PC-3 (cell line): ENCODE results near the gene FRMD5.

ENCODE experiments used
- CTCF ChIP-seq: fragments of 300-600 bp; sonication (generic); conservative IDR thresholded peaks from 2 replicates; pipeline ENCODE4 v1.5.1; 2017; ENCODE audit warnings: antibody characterized with exemption, low read depth, mild to moderate bottlenecking, low read length
- EZH2phosphoT487 ChIP-seq: fragments of 300-600 bp; sonication (generic); IDR thresholded peaks from 2 replicates; pipeline ENCODE4 v1.6.1; 2018; ENCODE audit warnings: mild to moderate bottlenecking, antibody characterized with exemption, low read length, borderline replicate concordance

GRCh38 chr15:43942194-43942593 is 252.9 kb downstream of the FRMD5 start:
- TF ChIP-seq CTCF: no peak
- no peak for TF ChIP-seq EZH2phosphoT487
